WERI-Rb-1 (cell line): ENCODE data around the gene RAB28.

ENCODE experiments used
- DNase-seq: peaks from one replicate; pipeline ENCODE4 v3.0.0-alpha.2; 2020
- H3K27ac ChIP-seq: fragments of 250-450 bp; sonication (Bioruptor Pico); 2 replicates; pipeline ENCODE4 v1.5.1; 2020; ENCODE audit warnings: mild to moderate bottlenecking, moderate library complexity
- H3K27me3 ChIP-seq: fragments of 250-450 bp; sonication (Bioruptor Pico); 2 replicates; pipeline ENCODE4 v1.5.1; 2021; ENCODE audit warnings: mild to moderate bottlenecking, low read depth, moderate library complexity; ENCODE audit not compliant: insufficient read depth, severe bottlenecking
- H3K36me3 ChIP-seq: fragments of 250-450 bp; sonication (Bioruptor Pico); 2 replicates; pipeline ENCODE4 v1.5.1; 2020; ENCODE audit warnings: mild to moderate bottlenecking, moderate library complexity
- H3K4me3 ChIP-seq: 2 replicates; pipeline ENCODE4 v1.5.1; 2011; ENCODE audit warnings: low read depth, mild to moderate bottlenecking, control low read depth, low read length
- H3K9me3 ChIP-seq: fragments of 250-450 bp; sonication (Bioruptor Pico); 2 replicates; pipeline ENCODE4 v1.5.1; 2021; ENCODE audit warnings: mild to moderate bottlenecking, moderate library complexity; ENCODE audit not compliant: severe bottlenecking
- CTCF ChIP-seq: IDR thresholded peaks from 2 replicates; pipeline ENCODE4 v1.5.1; 2011; ENCODE audit warnings: low read depth, mild to moderate bottlenecking, control low read depth, inconsistent platforms, low read length

The RAB28 gene

DNA sequence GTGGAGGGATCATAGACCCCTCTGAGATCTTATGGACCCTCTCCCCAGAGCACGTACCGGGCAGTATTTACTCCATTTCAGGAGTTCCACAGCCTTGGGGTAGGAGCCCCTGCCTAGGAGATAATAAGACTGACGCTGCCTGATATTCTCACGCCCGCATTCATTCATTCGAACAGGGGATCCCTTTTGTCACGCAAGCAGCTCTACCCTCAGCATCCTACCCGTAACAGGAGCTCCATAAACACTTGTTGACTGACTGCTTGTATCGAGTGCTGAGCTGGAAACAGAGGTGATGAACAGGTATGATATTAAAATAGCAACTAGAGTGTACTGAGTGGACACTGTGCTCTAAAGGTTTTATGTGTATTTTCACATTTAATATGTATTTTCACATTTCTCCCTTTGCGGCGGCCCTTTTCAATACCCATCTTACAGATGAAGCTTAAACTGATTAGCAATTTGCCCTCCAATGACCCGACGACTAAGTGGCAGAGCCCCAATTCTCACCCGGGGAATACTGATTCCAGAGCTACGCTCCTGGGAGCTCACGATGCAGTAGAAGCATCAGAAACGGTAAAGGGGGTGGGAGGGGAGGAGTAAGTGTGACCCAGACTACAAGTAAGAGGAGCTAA is 888 bp downstream of the RAB28 start:
- Histone ChIP-seq H3K4me3 (peak overlapping the region; percentile 67), H3K27ac (peak overlapping the region; percentile 98), H3K36me3 (peaks cover 14% of the 10 kb centered on the region), H3K27me3 (no peaks in the 10 kb centered on the region), H3K9me3 (no peaks in the 10 kb centered on the region)
- DNase-seq = peak; percentile 60
- TF ChIP-seq CTCF = no peak

- no peak overlapping the region for H3K27ac ChIP-seq
- H3K36me3 ChIP-seq = peaks cover 24% of the 10 kb centered on the region
- TF ChIP-seq CTCF = no peak
- no peaks in the 10 kb centered on the region for H3K9me3 ChIP-seq
- H3K27me3 ChIP-seq = no peaks in the 10 kb centered on the region
- no peak overlapping the region for H3K4me3 ChIP-seq
- DNase-seq = no peak
Measured at GRCh38 chr4:13481569-13481968, 2.6 kb downstream of the RAB28 start.

DNA sequence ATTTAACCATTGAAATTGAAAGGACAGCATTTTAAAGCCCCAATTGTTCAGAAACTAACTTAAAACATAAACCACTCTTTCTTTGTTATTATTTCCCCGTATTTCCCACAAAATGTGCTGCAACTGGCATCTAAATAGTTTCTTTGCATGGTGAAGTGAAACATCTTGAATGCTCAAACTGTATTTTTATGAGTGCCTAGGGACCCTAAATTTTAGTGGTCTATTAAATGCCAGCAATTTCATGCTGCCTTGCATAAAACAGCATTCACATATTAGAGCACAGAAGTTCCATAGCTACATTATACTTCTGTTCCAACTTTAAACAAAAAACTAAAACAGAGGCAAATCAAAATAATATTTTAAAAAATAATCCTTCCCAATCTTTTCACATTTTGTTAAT is 5.4 kb downstream of the RAB28 start:
- H3K27me3 ChIP-seq = no peaks in the 10 kb centered on the region
- H3K36me3 ChIP-seq = peaks cover 28% of the 10 kb centered on the region
- no peak for DNase-seq
- H3K27ac ChIP-seq = no peak overlapping the region
- H3K4me3 ChIP-seq = no peak overlapping the region
- no peaks in the 10 kb centered on the region for H3K9me3 ChIP-seq
- TF ChIP-seq CTCF = no peak

DNA sequence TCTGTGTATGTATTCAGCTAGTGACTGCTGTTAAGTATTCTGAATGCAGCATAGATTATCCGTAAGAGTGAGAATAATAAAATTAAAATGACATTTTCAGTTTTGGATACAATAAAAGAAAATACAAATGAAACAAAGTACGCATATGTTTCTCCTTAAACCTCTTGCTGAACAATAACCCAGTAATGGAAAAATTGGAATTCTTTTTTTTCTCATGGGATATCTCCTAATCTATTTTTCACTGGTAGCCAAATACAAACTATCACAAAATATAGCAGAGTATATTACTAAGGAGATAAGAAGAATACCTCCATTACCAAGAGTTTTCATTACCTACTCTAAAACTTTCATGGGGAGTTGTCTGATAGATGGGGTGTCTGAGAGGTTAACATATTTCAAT is 6.0 kb downstream of the RAB28 start:
- no peak overlapping the region for H3K4me3 ChIP-seq
- no peak for TF ChIP-seq CTCF
- peaks cover 25% of the 10 kb centered on the region for H3K36me3 ChIP-seq
- no peak overlapping the region for H3K27ac ChIP-seq
- DNase-seq = no peak
- H3K9me3 ChIP-seq = no peaks in the 10 kb centered on the region
- H3K27me3 ChIP-seq = no peaks in the 10 kb centered on the region

GRCh38 chr4:13476915-13477314 is 7.2 kb downstream of the RAB28 start:
- H3K27ac ChIP-seq = no peak overlapping the region
- peaks cover 25% of the 10 kb centered on the region for H3K36me3 ChIP-seq
- H3K9me3 ChIP-seq = no peaks in the 10 kb centered on the region
- H3K4me3 ChIP-seq = no peak overlapping the region
- TF ChIP-seq CTCF = no peak
- no peaks in the 10 kb centered on the region for H3K27me3 ChIP-seq
- no peak for DNase-seq

DNA sequence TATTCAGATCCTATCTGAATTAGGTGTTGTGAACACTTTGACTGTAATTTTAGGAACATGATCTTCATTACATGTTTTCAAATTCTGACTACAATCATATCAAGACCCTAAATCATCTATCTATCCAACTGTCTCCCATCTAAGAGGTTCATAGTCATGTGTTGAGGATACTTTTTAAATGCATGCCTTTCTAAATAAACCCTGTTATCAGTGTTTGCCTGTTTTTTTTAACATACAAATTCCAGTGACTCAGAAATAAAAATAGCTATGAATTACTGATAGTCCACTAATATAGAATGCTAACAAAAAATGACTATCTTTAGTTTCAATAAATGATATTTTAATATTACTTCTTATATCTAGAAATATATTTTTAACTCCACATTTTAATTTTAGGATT is 8.0 kb downstream of the RAB28 start:
- TF ChIP-seq CTCF = no peak
- no peak overlapping the region for H3K27ac ChIP-seq
- no peak for DNase-seq

More for the DNA sequence above, 8.0 kb downstream of the RAB28 start:
- peaks cover 25% of the 10 kb centered on the region for H3K36me3 ChIP-seq
- H3K4me3 ChIP-seq = no peak overlapping the region
- H3K27me3 ChIP-seq = no peaks in the 10 kb centered on the region
- no peaks in the 10 kb centered on the region for H3K9me3 ChIP-seq
